Ascending aorta (tissue), 2 donors: ENCODE data around the gene IGSF9B. TPM values are rescaled to one million over a fixed set of nuclear protein-coding genes. Genes with fewer than 3 reads are reported as not detected.

Experiments used
- DNase-seq, 2 donors: peaks; one replicate each; pipeline ENCODE4 v3.0.0-alpha.2; 2019; ENCODE audit warnings: low spot score in 2 of 2
- H3K27ac ChIP-seq, 2 donors: fragments of 200-600 bp; sonication (generic); one replicate each; pipeline ENCODE4 v1.5.1; 2016 to 2017; ENCODE audit warnings: mild to moderate bottlenecking in 1 of 2
- H3K27me3 ChIP-seq: fragments of 200-600 bp; sonication (generic); one replicate; pipeline ENCODE4 v1.5.1; 2017
- H3K36me3 ChIP-seq, 2 donors: fragments of 200-600 bp; sonication (generic); one replicate each; pipeline ENCODE4 v1.5.1; 2016
- H3K4me1 ChIP-seq, 2 donors: fragments of 200-600 bp; sonication (generic); one replicate each; pipeline ENCODE4 v1.5.1; 2016 to 2017; ENCODE audit warnings: mild to moderate bottlenecking in 1 of 2
- H3K4me3 ChIP-seq, 2 donors: fragments of 200-600 bp; sonication (generic); one replicate each; pipeline ENCODE4 v1.5.1; 2016 to 2017; ENCODE audit warnings: mild to moderate bottlenecking in 1 of 2
- H3K9me3 ChIP-seq, 2 donors: fragments of 200-600 bp; sonication (generic); one replicate each; pipeline ENCODE4 v1.5.1; 2016
- intact Hi-C: fragments of 100-400 bp; cut with DNase I; formaldehyde crosslinking; loops from one replicate; pipeline ENCODE4 v1.15.1; 2023
- total RNA-seq: library from RNA; depleted of rRNA; stranded (reverse); fragments of >200 nt; gene quantifications from one replicate; pipeline ENCODE4 v1.1.0, GENCODE V29; 2016
- TF ChIP-seq, protein P1 (sequence below), 3 experiments: fragments of 200-600 bp in 2 of 3; fragments of 450-650 bp in 1 of 3; sonication (generic) in 2 of 3; IDR thresholded peaks; one replicate each; pipeline ENCODE4 v1.5.1; 2016 to 2019; ENCODE audit warnings: antibody characterized with exemption in 3 of 3, mild to moderate bottlenecking in 1 of 3, moderate library complexity in 1 of 3

IGSF9B gene
- total RNA-seq, 1 donor from 2014 or later = 162 TPM

DNA sequence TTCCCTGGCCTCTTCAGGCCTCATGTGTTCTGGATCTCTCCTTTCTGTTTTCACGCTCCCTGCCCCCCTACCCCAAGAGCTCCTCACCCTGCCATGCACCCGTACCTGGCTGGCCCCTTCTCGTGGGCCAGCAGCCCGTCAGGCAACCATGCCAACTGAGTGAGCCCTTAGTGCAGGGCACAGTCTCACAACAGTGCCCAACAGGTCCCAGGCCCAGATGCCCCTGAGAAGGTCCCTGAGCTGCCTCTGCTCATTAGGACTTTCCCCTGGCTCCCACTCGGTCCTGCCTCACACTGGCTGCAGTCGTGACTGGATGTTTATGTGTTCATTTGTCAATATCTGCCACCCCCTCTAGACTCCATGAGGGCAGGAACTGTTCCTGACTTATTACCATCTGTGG is 44.8 kb upstream of the IGSF9B start:
- Histone ChIP-seq H3K9me3 (no peaks in the 10 kb centered on the region), H3K27ac (no peak overlapping the region), H3K27me3 (no peaks in the 10 kb centered on the region), H3K4me3 (no peak overlapping the region), H3K4me1 (no peaks in the 10 kb centered on the region), H3K36me3 (no peaks in the 10 kb centered on the region)
- TF ChIP-seq, protein P1, sequence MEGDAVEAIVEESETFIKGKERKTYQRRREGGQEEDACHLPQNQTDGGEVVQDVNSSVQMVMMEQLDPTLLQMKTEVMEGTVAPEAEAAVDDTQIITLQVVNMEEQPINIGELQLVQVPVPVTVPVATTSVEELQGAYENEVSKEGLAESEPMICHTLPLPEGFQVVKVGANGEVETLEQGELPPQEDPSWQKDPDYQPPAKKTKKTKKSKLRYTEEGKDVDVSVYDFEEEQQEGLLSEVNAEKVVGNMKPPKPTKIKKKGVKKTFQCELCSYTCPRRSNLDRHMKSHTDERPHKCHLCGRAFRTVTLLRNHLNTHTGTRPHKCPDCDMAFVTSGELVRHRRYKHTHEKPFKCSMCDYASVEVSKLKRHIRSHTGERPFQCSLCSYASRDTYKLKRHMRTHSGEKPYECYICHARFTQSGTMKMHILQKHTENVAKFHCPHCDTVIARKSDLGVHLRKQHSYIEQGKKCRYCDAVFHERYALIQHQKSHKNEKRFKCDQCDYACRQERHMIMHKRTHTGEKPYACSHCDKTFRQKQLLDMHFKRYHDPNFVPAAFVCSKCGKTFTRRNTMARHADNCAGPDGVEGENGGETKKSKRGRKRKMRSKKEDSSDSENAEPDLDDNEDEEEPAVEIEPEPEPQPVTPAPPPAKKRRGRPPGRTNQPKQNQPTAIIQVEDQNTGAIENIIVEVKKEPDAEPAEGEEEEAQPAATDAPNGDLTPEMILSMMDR (IDR thresholded peaks at IDR 0.05) = no peak
- intact Hi-C loops = no loop called here
- no peak for DNase-seq

DNA sequence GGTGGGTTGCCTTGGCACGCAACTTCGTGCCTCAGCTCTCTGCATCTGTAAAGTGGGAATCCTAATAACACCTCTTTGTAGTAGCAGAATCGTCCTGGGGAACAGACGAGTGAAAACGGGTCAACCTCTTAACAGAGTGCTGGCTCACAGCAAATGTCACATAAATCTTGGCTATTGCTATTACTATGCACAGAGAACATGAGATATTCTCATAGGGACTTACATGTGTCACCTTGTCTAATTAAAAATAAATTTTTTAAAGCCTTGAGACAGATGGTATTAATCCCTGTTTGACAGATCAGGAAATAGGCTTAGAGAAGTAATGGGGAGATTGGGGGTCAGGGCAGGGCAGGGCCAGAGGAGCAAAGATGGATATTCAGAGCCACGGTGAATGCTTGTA is 44.3 kb upstream of the IGSF9B start:
- DNase-seq = no peak
- Histone ChIP-seq H3K9me3 (no peaks in the 10 kb centered on the region), H3K36me3 (no peaks in the 10 kb centered on the region), H3K27ac (no peak overlapping the region), H3K27me3 (no peaks in the 10 kb centered on the region), H3K4me3 (no peak overlapping the region), H3K4me1 (no peaks in the 10 kb centered on the region)
- TF ChIP-seq, protein P1 (IDR thresholded peaks at IDR 0.05) = no peak
- intact Hi-C loops = no loop called here

DNA sequence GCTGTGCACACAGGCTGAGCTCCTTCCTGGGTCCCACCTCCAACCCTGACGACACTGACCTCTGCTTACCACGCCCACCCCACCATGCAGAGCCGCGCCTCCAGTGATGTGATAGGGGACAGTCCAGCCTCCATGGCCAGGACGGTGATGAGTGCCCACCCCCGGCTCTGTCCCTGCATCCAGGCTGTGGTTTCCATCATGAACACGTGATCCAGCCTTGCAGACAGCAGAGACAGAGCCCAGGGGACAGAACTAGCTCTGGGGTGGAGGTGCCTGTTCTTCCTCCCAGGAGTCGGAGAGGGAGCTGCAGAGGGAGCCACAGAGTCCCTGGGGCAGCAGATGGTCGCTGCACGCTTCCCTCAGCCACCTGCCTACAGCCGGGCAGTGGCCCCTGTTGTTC is 42.6 kb upstream of the IGSF9B start:
- intact Hi-C loops = no loop called here
- Histone ChIP-seq H3K9me3 (no peaks in the 10 kb centered on the region), H3K27ac (no peak overlapping the region), H3K27me3 (no peaks in the 10 kb centered on the region), H3K4me1 (no peaks in the 10 kb centered on the region), H3K4me3 (no peak overlapping the region), H3K36me3 (no peaks in the 10 kb centered on the region)
- no peak for DNase-seq
- TF ChIP-seq, protein P1 (IDR thresholded peaks at IDR 0.05) = no peak

DNA sequence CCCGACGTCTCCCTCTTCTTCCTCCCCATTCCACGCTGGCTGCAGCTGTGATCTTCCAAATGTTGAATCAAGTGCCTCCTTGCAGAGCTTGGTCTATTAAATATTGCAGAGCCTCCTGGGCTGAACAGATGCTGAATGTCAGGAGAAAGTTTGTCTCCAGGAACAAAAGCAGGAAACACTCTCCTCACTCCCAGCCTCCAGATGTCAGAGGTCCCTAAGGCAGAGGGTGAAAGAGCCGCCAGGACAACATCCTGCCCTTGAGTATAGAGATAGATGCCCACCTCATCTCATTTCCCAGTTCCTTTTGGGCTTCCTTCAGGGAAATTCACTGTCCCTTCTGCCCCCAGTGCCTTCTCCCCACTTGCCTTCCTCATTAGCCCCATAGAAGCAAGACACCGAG is 40.8 kb upstream of the IGSF9B start:
- H3K36me3 ChIP-seq = no peaks in the 10 kb centered on the region
- TF ChIP-seq, protein P1 (IDR thresholded peaks at IDR 0.05) = no peak
- no peaks in the 10 kb centered on the region for H3K27me3 ChIP-seq
- no peaks in the 10 kb centered on the region for H3K9me3 ChIP-seq
- no peak for DNase-seq
- no peaks in the 10 kb centered on the region for H3K4me1 ChIP-seq
- no peak overlapping the region for H3K27ac ChIP-seq
- intact Hi-C loops = no loop called here
- no peak overlapping the region for H3K4me3 ChIP-seq

DNA sequence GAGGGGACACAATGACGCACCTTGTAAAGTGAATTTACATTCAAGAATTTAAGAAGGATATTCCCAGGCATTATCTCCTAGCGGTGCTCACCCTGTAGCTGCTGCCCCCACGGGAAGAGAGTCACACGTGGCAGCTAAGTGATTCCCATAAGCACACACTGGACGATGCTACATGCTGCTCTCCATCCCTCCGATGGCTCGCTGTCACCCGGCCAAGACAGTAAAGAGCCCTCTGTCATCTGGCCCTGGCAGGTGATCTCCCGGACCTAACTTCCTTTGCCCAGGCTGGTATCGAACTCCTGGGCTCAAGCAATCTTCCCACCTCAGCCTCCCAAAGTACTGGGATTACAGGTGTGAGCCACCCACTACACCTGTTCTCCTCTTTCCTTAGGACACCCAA is 39.9 kb upstream of the IGSF9B start:
- H3K4me1 ChIP-seq = no peaks in the 10 kb centered on the region
- H3K9me3 ChIP-seq = no peaks in the 10 kb centered on the region
- no peak overlapping the region for H3K4me3 ChIP-seq
- no peak overlapping the region for H3K27ac ChIP-seq
- no peak for DNase-seq
- H3K36me3 ChIP-seq = no peaks in the 10 kb centered on the region
- TF ChIP-seq, protein P1 (IDR thresholded peaks at IDR 0.05) = no peak
- no peaks in the 10 kb centered on the region for H3K27me3 ChIP-seq
- intact Hi-C loops = no loop called here

DNA sequence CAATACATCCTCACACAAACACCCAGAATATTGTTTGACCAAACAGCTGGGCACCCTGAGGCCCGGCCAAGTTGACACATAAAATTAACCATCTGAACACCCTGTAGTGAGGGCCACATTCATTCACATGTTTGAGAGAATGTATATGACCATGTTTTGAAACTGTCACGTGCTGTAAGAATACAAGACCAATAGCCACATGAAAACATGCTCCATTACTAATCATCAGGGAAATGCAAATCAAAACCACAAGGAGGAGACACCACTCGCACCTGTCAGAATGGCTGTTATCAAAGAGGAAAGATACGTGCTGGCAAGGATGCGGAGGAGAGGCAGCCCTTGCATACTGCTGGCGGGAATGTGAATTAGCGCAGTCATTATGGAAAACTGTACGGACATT is 38.3 kb upstream of the IGSF9B start:
- intact Hi-C loops = no loop called here
- H3K4me1 ChIP-seq = no peaks in the 10 kb centered on the region
- TF ChIP-seq, protein P1 (IDR thresholded peaks at IDR 0.05) = no peak
- H3K4me3 ChIP-seq = no peak overlapping the region
- no peak for DNase-seq
- H3K27ac ChIP-seq = no peak overlapping the region
- no peaks in the 10 kb centered on the region for H3K9me3 ChIP-seq
- H3K36me3 ChIP-seq = no peaks in the 10 kb centered on the region
- H3K27me3 ChIP-seq = no peaks in the 10 kb centered on the region
